WTC11 (cell line): Measurements from ENCODE around the gene ZSWIM9. TPM values are rescaled to one million over a fixed set of nuclear protein-coding genes. Genes with fewer than 3 reads are reported as not detected.
A peak's percentile ranks its signal among the peaks of the same experiment; 100 is the strongest.

ENCODE experiments used
- ATAC-seq: fragments of 200-7000 bp; cut with Tn5 transposase; 2 replicates; pipeline ENCODE4 v1.10.0; 2021; ENCODE audit warnings: mild to moderate bottlenecking, moderate library complexity
- CTCF ChIA-PET: fragments of 300-600 bp; sonication (Branson Sonifier 250); formaldehyde crosslinking; loops from one replicate; lab custom pipeline; 2021; ENCODE audit warnings: antibody characterized with exemption; lab: Charles Lee
- POLR2A ChIA-PET: fragments of 350-600 bp; sonication (Branson Sonifier 250); formaldehyde crosslinking; loops from one replicate; lab custom pipeline; 2021; ENCODE audit warnings: antibody characterized with exemption; lab: Charles Lee
- DNase-seq: peaks from one replicate; pipeline ENCODE4 v3.0.0; 2021; ENCODE audit warnings: low spot score
- H3K27ac Mint-ChIP-seq: 2 replicates; pipeline ENCODE4 v1.8.0; 2021; ENCODE audit warnings: mixed read lengths
- H3K27me3 Mint-ChIP-seq: 2 replicates; pipeline ENCODE4 v1.8.0; 2021; ENCODE audit warnings: low read depth, mild to moderate bottlenecking, moderate library complexity, mixed read lengths
- H3K36me3 Mint-ChIP-seq: 2 replicates; pipeline ENCODE4 v1.8.0; 2021; ENCODE audit warnings: mixed read lengths
- H3K4me1 Mint-ChIP-seq: 2 replicates; pipeline ENCODE4 v1.8.0; 2022; ENCODE audit warnings: mixed read lengths
- H3K4me3 Mint-ChIP-seq: 2 replicates; pipeline ENCODE4 v1.8.0; 2021; ENCODE audit warnings: mild to moderate bottlenecking, moderate library complexity, mixed read lengths
- H3K9me3 Mint-ChIP-seq: 2 replicates; pipeline ENCODE4 v1.8.0; 2021; ENCODE audit warnings: mixed read lengths
- ARID4B ChIP-seq: sonication (generic); formaldehyde crosslinking; IDR thresholded peaks from 2 replicates; pipeline ENCODE4 v1.8.0; 2023; ENCODE audit warnings: missing genetic modification reagents, mild to moderate bottlenecking, borderline replicate concordance
- ATF6 ChIP-seq: sonication (generic); formaldehyde crosslinking; IDR thresholded peaks from 2 replicates; pipeline ENCODE4 v1.8.1; 2023; ENCODE audit warnings: mild to moderate bottlenecking, missing genetic modification reagents
- IRF2 ChIP-seq: sonication (generic); formaldehyde crosslinking; IDR thresholded peaks from 2 replicates; pipeline ENCODE4 v1.8.0; 2022; ENCODE audit warnings: low read depth, missing genetic modification reagents, borderline replicate concordance
- JUN ChIP-seq: sonication (generic); formaldehyde crosslinking; IDR thresholded peaks from 2 replicates; pipeline ENCODE4 v1.8.0; 2023; ENCODE audit warnings: mild to moderate bottlenecking, missing genetic modification reagents
- KAT7 ChIP-seq: sonication (generic); formaldehyde crosslinking; IDR thresholded peaks from 2 replicates; pipeline ENCODE4 v1.8.1; 2023; ENCODE audit warnings: missing genetic modification reagents, mild to moderate bottlenecking, borderline replicate concordance
- MYBL2 ChIP-seq: sonication (generic); formaldehyde crosslinking; IDR thresholded peaks from 2 replicates; pipeline ENCODE4 v1.8.1; 2023; ENCODE audit warnings: mild to moderate bottlenecking, moderate library complexity, missing genetic modification reagents
- NFATC4 ChIP-seq: fragments of 250-450 bp; sonication (Bioruptor Pico); IDR thresholded peaks from 2 replicates; pipeline ENCODE4 v1.9.0; 2021; ENCODE audit warnings: mild to moderate bottlenecking
- NFE2L1 ChIP-seq: sonication (generic); formaldehyde crosslinking; IDR thresholded peaks from 2 replicates; pipeline ENCODE4 v1.8.1; 2023; ENCODE audit warnings: missing genetic modification reagents
- NR1H2 ChIP-seq: sonication (generic); formaldehyde crosslinking; IDR thresholded peaks from 2 replicates; pipeline ENCODE4 v1.9.0; 2021; ENCODE audit warnings: mild to moderate bottlenecking, moderate library complexity, missing genetic modification reagents
- NR2C2 ChIP-seq: sonication (generic); formaldehyde crosslinking; IDR thresholded peaks from 2 replicates; pipeline ENCODE4 v1.8.0; 2022; ENCODE audit warnings: mild to moderate bottlenecking, missing genetic modification reagents
- RORB ChIP-seq: fragments of 250-450 bp; sonication (Bioruptor Pico); IDR thresholded peaks from 2 replicates; pipeline ENCODE4 v1.9.0; 2021; ENCODE audit warnings: mild to moderate bottlenecking
- SOX15 ChIP-seq: fragments of 250-450 bp; sonication (Bioruptor Pico); IDR thresholded peaks from 2 replicates; pipeline ENCODE4 v1.9.0; 2021; ENCODE audit warnings: mild to moderate bottlenecking
- STAT6 ChIP-seq: sonication (generic); formaldehyde crosslinking; conservative IDR thresholded peaks from 2 replicates; pipeline ENCODE4 v1.8.1; 2023; ENCODE audit warnings: mild to moderate bottlenecking, low read depth, missing genetic modification reagents, moderate library complexity
- TCF7 ChIP-seq: sonication (generic); formaldehyde crosslinking; IDR thresholded peaks from 2 replicates; pipeline ENCODE4 v1.8.0; 2022; ENCODE audit warnings: mild to moderate bottlenecking, low read depth, missing genetic modification reagents, moderate library complexity
- TEAD1 ChIP-seq: sonication (generic); formaldehyde crosslinking; IDR thresholded peaks from 2 replicates; pipeline ENCODE4 v1.8.0; 2022; ENCODE audit warnings: mild to moderate bottlenecking, missing genetic modification reagents
- ZBTB21 ChIP-seq: sonication (generic); formaldehyde crosslinking; IDR thresholded peaks from 2 replicates; pipeline ENCODE4 v1.8.1; 2023; ENCODE audit warnings: mild to moderate bottlenecking, missing genetic modification reagents, borderline replicate concordance
- ZNF121 ChIP-seq: sonication (generic); formaldehyde crosslinking; IDR thresholded peaks from 2 replicates; pipeline ENCODE4 v1.8.0; 2023; ENCODE audit warnings: missing genetic modification reagents
- ZNF219 ChIP-seq: sonication (generic); formaldehyde crosslinking; IDR thresholded peaks from 2 replicates; pipeline ENCODE4 v1.8.0; 2023; ENCODE audit warnings: missing genetic modification reagents, mild to moderate bottlenecking, borderline replicate concordance
- ZNF317 ChIP-seq: sonication (generic); formaldehyde crosslinking; IDR thresholded peaks from 2 replicates; pipeline ENCODE4 v1.8.1; 2023; ENCODE audit warnings: low read depth, mild to moderate bottlenecking, moderate library complexity, missing genetic modification reagents, borderline replicate concordance
- ZNF532 ChIP-seq: fragments of 250-450 bp; sonication (Bioruptor Pico); IDR thresholded peaks from 2 replicates; pipeline ENCODE4 v1.9.0; 2021; ENCODE audit warnings: mild to moderate bottlenecking, borderline replicate concordance
- total RNA-seq: library from RNA; stranded (reverse); gene quantifications from 3 replicates; pipeline ENCODE4 v1.2.3, GENCODE V29; 2021

Gene ZSWIM9
- total RNA-seq, 1 experiment from 2014 or later = 12.8 TPM

- TF ChIP-seq ZNF219 = 0 out of 2 replicates have a peak, but pooled peaks have one; percentile 29
- TF ChIP-seq TEAD1 (CRISPR knock-in tag) = peak; percentile 51; the same call in 1 of the 2 replicates
Measured at GRCh38 chr19:48169939-48170803, at the start of gene ZSWIM9, which contains the start of gene LIG1 (continued).

GRCh38 chr19:48121066-48121465 lies 49.4 kb upstream of the ZSWIM9 start:
- H3K36me3 Mint-ChIP-seq = peaks cover 61% of the 10 kb centered on the region

More at GRCh38 chr19:48121066-48121465, 49.4 kb upstream of the ZSWIM9 start:
- Mint-ChIP-seq H3K9me3 (no peaks in the 10 kb centered on the region), H3K27me3 (no peaks in the 10 kb centered on the region), H3K4me1 (no peaks in the 10 kb centered on the region), H3K4me3 (no peak overlapping the region), H3K27ac (no peak overlapping the region)
- ATAC-seq = no peak
- ChIA-PET CTCF (no interaction called here), POLR2A (no interaction called here)
- TF ChIP-seq ZNF532 (CRISPR knock-in tag) = no peak
- no peak for TF ChIP-seq NFE2L1
- TF ChIP-seq ATF6 (CRISPR knock-in tag) = no peak
- TF ChIP-seq MYBL2 (CRISPR knock-in tag) = no peak
- no peak for TF ChIP-seq ARID4B (CRISPR knock-in tag)
- no peak for TF ChIP-seq RORB (CRISPR knock-in tag)
- no peak for TF ChIP-seq TCF7 (CRISPR knock-in tag)
- TF ChIP-seq NR2C2 = no peak
- TF ChIP-seq NFATC4 (CRISPR knock-in tag) = no peak
- TF ChIP-seq JUN = no peak
- TF ChIP-seq IRF2 (CRISPR knock-in tag) = no peak
- TF ChIP-seq ZBTB21 (CRISPR knock-in tag) = no peak
- no peak for TF ChIP-seq SOX15 (CRISPR knock-in tag)
- no peak for TF ChIP-seq NR1H2 (CRISPR knock-in tag)
- no peak for TF ChIP-seq ZNF317 (CRISPR knock-in tag)
- no peak for TF ChIP-seq KAT7 (CRISPR knock-in tag)
- no peak for TF ChIP-seq ZNF121 (CRISPR knock-in tag)
- TF ChIP-seq STAT6 (CRISPR knock-in tag) = no peak
- DNase-seq = no peak
